ENCODE measurements around the gene ZNF316.

DNA sequence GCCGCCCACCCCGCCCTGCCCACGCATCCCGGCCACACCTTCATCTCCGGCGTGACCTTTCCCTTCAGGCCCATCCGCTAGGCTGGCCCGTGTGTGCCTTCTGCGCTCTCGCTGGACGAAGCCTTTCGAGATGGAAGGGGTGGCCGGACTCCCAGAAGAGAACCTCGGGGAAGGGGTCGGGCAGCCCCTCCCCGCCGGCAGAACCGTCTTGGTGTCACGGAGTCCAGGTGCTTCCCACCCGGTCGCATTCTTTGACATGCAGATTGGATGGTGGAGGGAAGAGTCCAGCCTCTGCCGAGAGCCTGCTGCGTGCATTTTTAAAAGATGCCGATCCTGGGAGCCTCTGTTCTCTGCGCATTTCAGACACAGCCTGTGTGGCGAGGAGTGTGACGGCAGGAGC, 29.0 kb upstream of the ZNF316 start:
- TF ChIP-seq, protein P1, sequence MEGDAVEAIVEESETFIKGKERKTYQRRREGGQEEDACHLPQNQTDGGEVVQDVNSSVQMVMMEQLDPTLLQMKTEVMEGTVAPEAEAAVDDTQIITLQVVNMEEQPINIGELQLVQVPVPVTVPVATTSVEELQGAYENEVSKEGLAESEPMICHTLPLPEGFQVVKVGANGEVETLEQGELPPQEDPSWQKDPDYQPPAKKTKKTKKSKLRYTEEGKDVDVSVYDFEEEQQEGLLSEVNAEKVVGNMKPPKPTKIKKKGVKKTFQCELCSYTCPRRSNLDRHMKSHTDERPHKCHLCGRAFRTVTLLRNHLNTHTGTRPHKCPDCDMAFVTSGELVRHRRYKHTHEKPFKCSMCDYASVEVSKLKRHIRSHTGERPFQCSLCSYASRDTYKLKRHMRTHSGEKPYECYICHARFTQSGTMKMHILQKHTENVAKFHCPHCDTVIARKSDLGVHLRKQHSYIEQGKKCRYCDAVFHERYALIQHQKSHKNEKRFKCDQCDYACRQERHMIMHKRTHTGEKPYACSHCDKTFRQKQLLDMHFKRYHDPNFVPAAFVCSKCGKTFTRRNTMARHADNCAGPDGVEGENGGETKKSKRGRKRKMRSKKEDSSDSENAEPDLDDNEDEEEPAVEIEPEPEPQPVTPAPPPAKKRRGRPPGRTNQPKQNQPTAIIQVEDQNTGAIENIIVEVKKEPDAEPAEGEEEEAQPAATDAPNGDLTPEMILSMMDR (IDR thresholded peaks at IDR 0.05; ENCODE audit: low read depth, low read length), result no peak
- no peak for TF ChIP-seq EZH2phosphoT487 (IDR thresholded peaks at IDR 0.05; ENCODE audit: low read depth)
